Ecto neural progenitor cell (in vitro differentiated cells): Measurements from ENCODE around the gene APEH.
A peak's percentile ranks its signal among the peaks of the same experiment; 100 is the strongest.

ENCODE experiments used
- DNase-seq: peaks from one replicate; pipeline ENCODE4 v3.0.0-alpha.2; 2018; ENCODE audit warnings: low spot score

Gene APEH

GRCh38 chr3:49673715-49674496, at the start of gene APEH:
TSS of gene APEH (plus strand) at chr3:49674351. CDS start at chr3:49674402, 51 bp downstream.
- peak; percentile 98 for DNase-seq

GRCh38 chr3:49625071-49625470, 49.1 kb upstream of the APEH start:
- no peak for DNase-seq

DNA sequence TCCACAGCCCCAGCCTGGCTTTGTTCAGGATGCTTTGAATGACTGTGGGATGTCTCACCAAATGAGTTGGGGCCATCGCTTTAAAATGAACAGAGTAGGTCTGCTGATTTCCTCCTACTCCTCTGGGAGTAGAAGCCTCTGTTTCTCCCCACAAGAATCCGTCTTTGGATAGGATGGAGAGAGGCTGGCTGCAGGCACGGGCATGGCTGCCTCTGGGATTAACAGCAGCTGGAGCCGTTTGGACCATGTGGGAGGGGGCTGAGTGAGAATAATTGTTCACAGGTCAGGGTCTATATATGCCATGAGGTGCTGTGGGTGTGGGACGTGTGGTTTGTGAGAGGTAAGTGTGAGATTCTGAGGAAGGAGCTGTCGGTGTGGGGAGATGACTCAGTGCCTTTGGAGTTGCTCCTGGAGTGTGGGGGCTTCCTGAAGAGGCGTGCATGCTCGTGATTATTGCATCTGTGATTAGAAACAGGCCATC, 48.0 kb upstream of the APEH start:
- DNase-seq = no peak

- no peak for DNase-seq
These were observed 47.4 kb upstream of the APEH start for GRCh38 chr3:49626796-49627195.

DNA sequence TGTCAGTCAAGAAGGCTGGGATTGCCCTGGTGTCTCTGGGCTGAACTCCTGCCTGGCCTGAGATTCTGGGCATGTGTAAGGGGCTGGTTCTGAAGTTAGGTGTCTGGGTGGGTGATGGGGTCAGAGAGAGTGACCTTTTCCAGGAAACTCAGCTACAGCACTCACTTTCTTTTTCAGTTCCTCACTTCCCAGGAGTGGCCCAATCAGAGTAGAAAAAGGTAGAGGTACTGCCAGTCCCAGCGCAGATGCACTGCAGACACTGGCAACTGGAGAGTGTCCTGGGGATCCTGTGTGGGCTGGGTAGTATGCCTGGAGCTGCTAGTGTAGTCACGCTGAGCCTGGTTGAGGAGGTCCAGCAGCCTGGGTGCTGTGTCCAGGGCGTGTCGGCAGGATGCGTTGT, 46.5 kb upstream of the APEH start:
- DNase-seq = no peak

GRCh38 chr3:49628249-49628648, 45.9 kb upstream of the APEH start:
- DNase-seq = no peak

- no peak for DNase-seq
These were observed 44.7 kb upstream of the APEH start for GRCh38 chr3:49629451-49629850.

DNA sequence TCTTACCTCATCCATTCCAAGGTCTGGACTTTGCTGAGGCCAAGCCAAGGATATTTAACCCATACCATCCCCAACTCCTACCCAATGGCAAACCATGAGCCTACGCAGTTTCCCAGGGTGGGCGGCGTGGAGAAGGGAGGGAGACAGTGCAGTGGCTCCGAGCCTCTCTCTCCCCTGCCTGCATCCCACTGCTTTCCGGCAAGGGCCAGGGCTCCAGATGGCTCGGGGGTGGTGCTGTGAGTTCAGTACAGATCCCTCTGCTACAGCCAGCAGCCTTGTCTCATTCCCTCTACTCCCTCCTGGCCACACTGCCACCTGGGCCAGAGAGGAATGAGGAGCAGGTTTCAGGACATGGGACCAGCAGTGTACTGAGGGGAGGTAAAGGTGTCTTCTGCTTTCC, 44.3 kb upstream of the APEH start:
- DNase-seq = no peak

GRCh38 chr3:49630784-49631183, 43.4 kb upstream of the APEH start:
- DNase-seq = no peak

DNA sequence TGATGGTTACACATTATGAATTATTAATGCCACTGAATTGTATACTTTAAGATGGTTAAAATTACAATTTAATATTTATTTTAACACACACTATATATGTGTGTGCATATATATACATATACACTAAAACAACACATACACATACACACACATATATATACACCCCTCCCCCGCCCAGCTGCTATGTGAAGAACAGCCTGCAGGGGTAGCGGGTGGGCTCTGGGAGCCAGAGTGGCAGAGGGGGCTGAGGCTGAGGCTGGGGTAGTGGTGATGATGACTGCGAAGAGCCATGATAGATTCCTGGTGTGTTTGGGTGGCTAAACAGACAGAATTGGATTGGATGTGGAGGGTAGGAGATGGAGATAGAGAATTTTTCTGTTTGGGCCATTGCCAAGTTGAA, 39.4 kb upstream of the APEH start:
- DNase-seq = no peak

DNA sequence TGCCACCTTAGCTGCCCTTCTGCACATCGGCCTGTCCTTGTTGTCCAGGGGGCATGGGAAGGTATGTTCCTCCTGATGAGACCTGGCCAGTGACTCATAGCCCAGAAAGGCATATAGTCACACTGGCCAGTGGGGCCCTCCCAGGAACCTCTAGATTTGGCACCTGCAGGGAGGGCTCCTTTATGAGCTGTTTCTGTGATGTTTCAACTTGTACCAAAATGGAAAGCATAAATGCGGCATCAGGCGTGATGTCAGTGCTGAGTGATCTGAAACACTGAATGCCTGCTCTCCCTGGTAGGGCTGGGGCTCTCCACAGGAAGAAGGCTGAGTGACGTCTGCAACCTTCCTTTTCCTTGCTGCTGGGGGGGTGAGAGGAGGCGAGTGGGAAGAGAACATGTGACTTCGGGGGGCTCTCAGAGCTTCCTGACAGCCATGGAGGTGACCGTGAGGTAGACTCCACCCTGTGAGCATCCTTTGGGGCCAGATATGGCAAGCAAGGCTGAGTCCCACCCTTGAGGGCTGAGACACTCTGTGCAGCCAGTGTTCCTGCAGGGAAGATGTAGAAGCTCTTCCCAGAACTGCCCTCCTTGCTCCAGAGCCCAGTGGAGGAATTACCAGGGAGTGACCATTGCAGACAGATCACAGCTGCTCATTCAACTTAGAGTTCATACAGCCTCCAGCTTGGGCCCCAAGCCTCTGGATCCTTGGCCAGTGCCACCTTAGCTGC, 37.1 kb upstream of the APEH start:
- DNase-seq = no peak

DNA sequence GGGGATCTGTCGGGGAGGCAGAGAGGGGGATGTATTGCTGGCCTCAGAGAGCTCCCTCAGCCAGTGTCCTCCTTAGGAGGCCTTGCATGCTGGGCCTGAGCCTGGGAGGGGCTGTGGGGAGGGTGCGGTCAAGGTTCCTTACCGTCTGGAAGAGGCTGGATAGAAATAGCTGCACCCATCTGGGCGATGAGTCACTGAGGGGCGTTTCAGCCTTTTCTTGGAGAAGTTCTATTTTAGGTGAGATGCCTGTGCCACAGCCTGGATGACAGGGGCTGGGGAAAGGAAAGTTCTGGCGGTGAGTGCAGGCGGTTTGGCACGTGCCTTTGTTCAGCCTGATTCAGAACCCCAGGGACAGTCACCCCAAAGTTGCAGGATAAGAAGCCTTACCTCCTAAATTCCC, 35.7 kb upstream of the APEH start:
- DNase-seq = no peak

GRCh38 chr3:49639551-49639950, 34.6 kb upstream of the APEH start:
- DNase-seq = no peak

- DNase-seq = no peak
These were observed 32.9 kb upstream of the APEH start for GRCh38 chr3:49641292-49641691.

DNA sequence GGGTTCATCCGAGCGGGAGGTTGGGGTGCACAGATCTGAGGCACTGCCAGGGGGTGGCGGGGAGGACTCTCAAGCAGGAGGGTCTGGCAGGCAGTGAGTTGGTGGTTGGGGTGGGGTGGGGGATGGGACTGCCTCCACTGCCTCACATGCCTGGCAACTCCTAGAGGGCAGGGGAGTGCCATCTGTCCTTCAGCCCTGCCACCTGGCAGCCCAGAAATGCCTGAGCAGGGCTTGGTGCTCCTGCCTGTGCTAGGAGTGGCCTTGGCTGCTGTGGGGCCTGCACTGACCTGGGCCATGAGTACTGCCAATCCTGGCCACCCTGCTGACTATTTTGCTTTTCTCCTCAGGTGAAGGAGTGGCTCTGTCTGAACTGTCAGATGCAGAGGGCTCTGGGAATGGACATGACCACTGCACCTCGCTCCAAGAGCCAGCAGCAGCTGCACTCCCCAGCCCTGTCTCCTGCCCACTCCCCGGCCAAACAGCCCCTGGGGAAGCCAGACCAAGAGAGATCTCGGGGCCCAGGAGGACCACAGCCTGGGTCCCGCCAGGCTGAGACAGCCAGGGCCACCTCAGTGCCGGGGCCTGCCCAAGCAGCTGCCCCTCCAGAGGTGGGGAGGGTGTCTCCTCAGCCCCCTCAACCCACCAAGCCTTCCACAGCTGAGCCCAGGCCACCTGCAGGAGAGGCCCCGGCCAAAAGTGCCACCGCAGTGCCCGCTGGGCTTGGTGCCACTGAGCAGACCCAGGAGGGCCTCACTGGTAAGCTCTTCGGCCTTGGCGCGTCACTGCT, 32.0 kb upstream of the APEH start:
- no peak for DNase-seq

DNA sequence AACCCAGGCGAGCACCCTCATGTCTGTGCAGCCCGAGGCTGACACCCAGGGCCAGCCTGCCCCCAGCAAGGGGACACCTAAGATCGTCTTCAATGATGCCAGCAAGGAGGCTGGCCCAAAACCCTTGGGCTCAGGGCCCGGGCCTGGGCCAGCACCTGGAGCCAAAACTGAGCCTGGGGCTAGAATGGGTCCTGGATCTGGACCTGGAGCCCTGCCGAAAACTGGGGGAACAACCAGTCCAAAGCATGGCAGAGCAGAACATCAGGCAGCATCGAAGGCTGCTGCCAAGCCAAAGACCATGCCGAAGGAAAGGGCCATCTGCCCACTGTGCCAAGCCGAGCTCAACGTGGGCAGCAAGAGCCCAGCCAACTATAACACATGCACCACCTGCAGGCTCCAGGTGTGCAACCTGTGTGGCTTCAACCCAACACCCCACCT, 31.4 kb upstream of the APEH start:
- no peak for DNase-seq

DNA sequence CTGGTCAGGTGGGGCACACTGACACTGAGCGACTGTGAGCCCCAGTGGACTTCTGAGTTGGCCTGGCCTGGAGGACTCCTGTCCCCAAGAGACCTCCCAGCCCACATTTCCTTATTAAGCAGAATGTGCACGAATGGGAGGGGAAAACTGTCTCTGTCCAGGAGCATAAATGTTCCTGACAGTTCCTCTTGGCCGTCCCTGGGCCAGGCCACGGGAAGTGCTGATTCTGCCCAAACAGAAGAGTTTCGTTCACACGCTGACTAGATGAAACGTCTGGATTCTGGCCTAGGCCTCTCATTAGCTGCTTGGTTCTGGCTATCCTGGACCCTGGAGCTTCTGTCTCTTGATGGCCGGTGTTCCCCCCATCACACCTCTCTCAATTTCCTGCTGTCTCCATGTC, 29.5 kb upstream of the APEH start:
- no peak for DNase-seq

GRCh38 chr3:49646236-49646635, 27.9 kb upstream of the APEH start:
- DNase-seq = no peak

- no peak for DNase-seq
These were observed 26.4 kb upstream of the APEH start for GRCh38 chr3:49647741-49648140.

GRCh38 chr3:49648354-49649019, 25.7 kb upstream of the APEH start:
- no peak for DNase-seq

GRCh38 chr3:49649576-49649975, 24.6 kb upstream of the APEH start:
- no peak for DNase-seq

DNA sequence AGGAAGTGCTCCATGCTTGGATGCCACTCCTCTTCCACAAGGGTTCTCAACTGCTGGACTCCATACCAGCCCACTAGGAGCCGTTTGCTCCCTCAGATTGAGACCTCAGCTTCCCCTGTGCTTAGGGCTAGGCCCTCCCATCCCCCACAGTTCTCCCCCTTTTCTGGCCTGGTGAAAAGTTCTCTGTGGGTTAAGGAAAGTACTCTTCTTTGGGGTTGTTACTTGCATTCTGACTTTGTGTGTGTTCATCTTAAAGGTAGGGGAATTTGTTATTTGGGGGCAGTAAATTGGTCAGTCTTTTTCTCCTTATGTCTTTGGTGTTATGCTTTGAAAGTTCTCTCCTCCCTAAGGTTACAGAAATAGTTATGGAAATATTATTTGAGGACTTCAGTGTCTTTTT, 24.0 kb upstream of the APEH start:
- DNase-seq = no peak
